HEK293T (cell line): ENCODE measurements around the gene SLC2A13.

ENCODE experiments used
- CTCF ChIA-PET: fragments of 350-600 bp; formaldehyde crosslinking; extraction: SDS; loops from one replicate; lab custom pipeline; 2021; ENCODE audit warnings: antibody characterized with exemption, inconsistent platforms; lab: Yijun Ruan, JAX
- POLR2A ChIA-PET: fragments of 350-600 bp; formaldehyde crosslinking; extraction: SDS; loops from one replicate; lab custom pipeline; 2020; ENCODE audit warnings: antibody characterized with exemption, inconsistent platforms; lab: Yijun Ruan, JAX
- DNase-seq: peaks from one replicate; pipeline ENCODE4 v3.0.0; 2012; ENCODE audit warnings: mixed read lengths; ENCODE audit errors: extremely low spot score
- ARNT ChIP-seq: fragments of 450-650 bp; IDR thresholded peaks from 2 replicates; pipeline ENCODE4 v1.6.1; 2017; ENCODE audit warnings: mild to moderate bottlenecking
- BHLHE40 ChIP-seq: fragments of 450-650 bp; IDR thresholded peaks from 2 replicates; pipeline ENCODE4 v1.6.1; 2016; ENCODE audit warnings: mild to moderate bottlenecking, moderate library complexity, borderline replicate concordance
- CTBP1 ChIP-seq: fragments of 450-650 bp; IDR thresholded peaks from 2 replicates; pipeline ENCODE4 v1.6.1; 2016; ENCODE audit warnings: borderline replicate concordance
- ELF4 ChIP-seq: fragments of 450-650 bp; IDR thresholded peaks from 2 replicates; pipeline ENCODE4 v1.6.1; 2017; ENCODE audit warnings: antibody characterized with exemption
- FOXA1 ChIP-seq: fragments of 450-650 bp; IDR thresholded peaks from 2 replicates; pipeline ENCODE4 v1.6.1; 2016; ENCODE audit warnings: mild to moderate bottlenecking
- FOXK2 ChIP-seq: fragments of 450-650 bp; IDR thresholded peaks from 2 replicates; pipeline ENCODE4 v1.6.1; 2016; ENCODE audit warnings: mild to moderate bottlenecking
- FOXM1 ChIP-seq: fragments of 450-650 bp; IDR thresholded peaks from 2 replicates; pipeline ENCODE4 v1.6.1; 2017; ENCODE audit warnings: mild to moderate bottlenecking, borderline replicate concordance
- HDGF ChIP-seq: fragments of 450-650 bp; IDR thresholded peaks from 2 replicates; pipeline ENCODE4 v1.6.1; 2017; ENCODE audit warnings: antibody characterized with exemption, borderline replicate concordance
- L3MBTL2 ChIP-seq: fragments of 450-650 bp; conservative IDR thresholded peaks from 2 replicates; pipeline ENCODE4 v1.6.1; 2016; ENCODE audit warnings: mild to moderate bottlenecking
- LEF1 ChIP-seq: fragments of 450-650 bp; IDR thresholded peaks from 2 replicates; pipeline ENCODE4 v1.6.1; 2017; ENCODE audit warnings: mild to moderate bottlenecking, borderline replicate concordance
- NFRKB ChIP-seq: fragments of 450-650 bp; IDR thresholded peaks from 2 replicates; pipeline ENCODE4 v1.6.1; 2016; ENCODE audit warnings: mild to moderate bottlenecking, moderate library complexity
- PKNOX1 ChIP-seq: fragments of 450-650 bp; IDR thresholded peaks from 2 replicates; pipeline ENCODE4 v1.6.1; 2016
- SP1 ChIP-seq: fragments of 450-650 bp; IDR thresholded peaks from 2 replicates; pipeline ENCODE4 v1.6.1; 2017
- SUZ12 ChIP-seq: fragments of 450-650 bp; IDR thresholded peaks from 2 replicates; pipeline ENCODE4 v1.6.1; 2016; ENCODE audit warnings: mild to moderate bottlenecking
- TARDBP ChIP-seq: fragments of 450-650 bp; IDR thresholded peaks from 2 replicates; pipeline ENCODE4 v1.6.1; 2016
- ZNF384 ChIP-seq: fragments of 450-650 bp; IDR thresholded peaks from 2 replicates; pipeline ENCODE4 v1.6.1; 2016

Gene SLC2A13

GRCh38 chr12:40145896-40146295, 40.0 kb upstream of the SLC2A13 start:
- CTCF ChIA-PET: no interaction called here
- DNase-seq: no peak
- no peak for TF ChIP-seq NFRKB
- TF ChIP-seq TARDBP: no peak
- TF ChIP-seq FOXA1: no peak
- TF ChIP-seq SUZ12: no peak
- TF ChIP-seq BHLHE40: no peak
- no peak for TF ChIP-seq ELF4
- TF ChIP-seq PKNOX1: no peak
- no peak for TF ChIP-seq FOXK2
- POLR2A ChIA-PET: no interaction called here

GRCh38 chr12:40144023-40144422, 38.1 kb upstream of the SLC2A13 start:
- ChIA-PET POLR2A (no interaction called here), CTCF (no interaction called here)
- DNase-seq: no peak
- TF ChIP-seq PKNOX1 (no peak), HDGF (no peak), BHLHE40 (no peak), L3MBTL2 (no peak), SP1 (no peak), CTBP1 (no peak), ELF4 (no peak), NFRKB (no peak), TARDBP (no peak), FOXK2 (no peak), FOXA1 (no peak), ZNF384 (no peak)

GRCh38 chr12:40142001-40142744, 36.3 kb upstream of the SLC2A13 start:
- no peak for DNase-seq
- ChIA-PET POLR2A (no interaction called here), CTCF (no interaction called here)
- TF ChIP-seq CTBP1 (no peak), SUZ12 (no peak), L3MBTL2 (no peak), HDGF (no peak), PKNOX1 (no peak), SP1 (no peak), BHLHE40 (no peak), FOXA1 (no peak), TARDBP (no peak), NFRKB (no peak), FOXK2 (no peak), FOXM1 (no peak), ZNF384 (no peak), LEF1 (no peak), ELF4 (no peak), ARNT (no peak)

GRCh38 chr12:40138526-40138925, 32.6 kb upstream of the SLC2A13 start:
- CTCF ChIA-PET: no interaction called here
- TF ChIP-seq PKNOX1 (no peak), FOXA1 (no peak), ZNF384 (no peak), TARDBP (no peak), FOXM1 (no peak), NFRKB (no peak)
- DNase-seq: no peak
- POLR2A ChIA-PET: no interaction called here

- DNase-seq: no peak
- TF ChIP-seq TARDBP (no peak), SP1 (no peak), NFRKB (no peak), BHLHE40 (no peak), HDGF (no peak), ZNF384 (no peak), ARNT (no peak), ELF4 (no peak), PKNOX1 (no peak), LEF1 (no peak), FOXM1 (no peak), CTBP1 (no peak), SUZ12 (no peak), FOXK2 (no peak), FOXA1 (no peak), L3MBTL2 (no peak)
- CTCF ChIA-PET: no interaction called here
- POLR2A ChIA-PET: no interaction called here
Observed at GRCh38 chr12:40137252-40137651, 31.4 kb upstream of the SLC2A13 start.
